Aorta (tissue), 5 donors: ENCODE data around the gene SLC2A4RG. TPM values are rescaled to one million over a fixed set of nuclear protein-coding genes. Genes with fewer than 3 reads are reported as not detected.
A peak's percentile ranks its signal among the peaks of the same experiment; 100 is the strongest.

Source experiments
- ATAC-seq: fragments of 200-7000 bp; cut with Tn5 transposase; one replicate; pipeline ENCODE4 v1.9.1; 2022; ENCODE audit warnings: moderate library complexity; ENCODE audit not compliant: low FRiP score
- DNase-seq, 2 donors: peaks; one replicate each; pipeline ENCODE4 v3.0.0-alpha.2; 2020
- H3K27ac ChIP-seq, 2 donors: one replicate each; pipeline ENCODE4 v1.5.1; 2013; ENCODE audit warnings: low read length in 2 of 2, mild to moderate bottlenecking in 2 of 2, moderate library complexity in 2 of 2, control low read depth in 1 of 2, inconsistent platforms in 1 of 2, low read depth in 1 of 2
- H3K27me3 ChIP-seq, 2 donors: one replicate each; pipeline ENCODE4 v1.6.1; 2013; ENCODE audit warnings: control low read depth in 1 of 2, low read length in 1 of 2, mild to moderate bottlenecking in 1 of 2, moderate library complexity in 1 of 2; ENCODE audit not compliant: insufficient read depth in 2 of 2, control insufficient read depth in 1 of 2
- H3K36me3 ChIP-seq, 2 donors: one replicate each; pipeline ENCODE4 v1.6.1; 2013; ENCODE audit warnings: control low read depth in 1 of 2, low read length in 1 of 2, mild to moderate bottlenecking in 1 of 2; ENCODE audit not compliant: insufficient read depth in 2 of 2, control insufficient read depth in 1 of 2
- H3K4me1 ChIP-seq, 2 donors: one replicate each; pipeline ENCODE4 v1.6.1; 2013; ENCODE audit warnings: low read length in 2 of 2, control low read depth in 1 of 2, mild to moderate bottlenecking in 1 of 2, moderate library complexity in 1 of 2; ENCODE audit not compliant: insufficient read depth in 2 of 2, control insufficient read depth in 1 of 2
- H3K4me3 ChIP-seq, 2 donors: one replicate each; pipeline ENCODE4 v1.5.1; 2013; ENCODE audit warnings: low read length in 2 of 2, control low read depth in 1 of 2, mild to moderate bottlenecking in 1 of 2
- H3K9me3 ChIP-seq: one replicate; pipeline ENCODE4 v1.6.1; 2013; ENCODE audit warnings: mild to moderate bottlenecking, low read length; ENCODE audit not compliant: control insufficient read depth
- WGBS, 2 donors: extraction: QIAGEN DNeasy Blood & Tissue Kit; methylation state at CpG; one replicate each; pipeline ENCODE4 v1.1.7; 2013; 5-methylcytosine and 5-hydroxymethylcytosine counted together
- intact Hi-C, 2 donors: fragments of 100-400 bp; cut with DNase I; formaldehyde crosslinking; loops; one replicate each; pipeline versions ENCODE4 v1.14.2 to v1.15.0; 2022
- polyA plus RNA-seq, 2 donors: library from polyadenylated mRNA; stranded (reverse); fragments of 200-250 nt; gene quantifications; one replicate each; pipeline ENCODE4 v1.2.3, GENCODE V29; 2013
- total RNA-seq, 2 donors: library from RNA; stranded (reverse); fragmentation: NEBNext Ultra II Directional; extraction: Animal tissue kit (Norgen Biotek cat#: 25700); gene quantifications; one replicate each; pipeline ENCODE4 v1.2.1, GENCODE V29; 2021
- donor health status: healthy with polysubstance abuse.
- donor health status: Bipolar disorder and iron deficiency.
- donor health status: DM: no; HTN: no; CAD: no.
- donor health status: DM: no; HTN: no; CAD: no.
- donor health status: DM: yes; HTN: yes; CAD: no.

SLC2A4RG gene
- total and polyA plus RNA-seq, 4 donors, result 24.7 to 86.7 (median 61.2) TPM

DNA sequence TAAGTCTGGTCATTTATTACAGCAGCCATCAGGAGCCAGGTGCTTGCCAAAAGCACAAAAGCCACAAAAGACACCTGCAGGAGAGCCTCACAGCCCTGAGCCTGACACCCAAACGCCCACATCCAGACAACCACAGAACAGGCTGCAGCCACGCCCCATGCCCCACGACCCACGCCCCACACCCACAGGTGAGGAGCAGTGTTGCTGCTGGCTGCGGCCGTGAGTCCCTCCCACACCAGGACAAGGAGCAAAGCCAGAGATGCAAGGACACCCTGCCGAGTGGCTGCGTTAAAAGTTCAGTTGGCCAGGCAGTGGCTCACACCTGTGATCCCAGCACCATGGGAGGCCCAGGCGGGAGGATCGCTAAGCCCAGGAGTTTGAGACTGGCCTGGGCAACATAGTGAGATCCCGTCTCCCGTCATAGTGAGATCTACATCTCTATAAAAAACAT, 43.0 kb downstream of the SLC2A4RG start:
- H3K27me3 ChIP-seq, result no peaks in the 10 kb centered on the region
- no peak overlapping the region for H3K4me3 ChIP-seq
- intact Hi-C loops, result no loop called here
- DNase-seq, result no peak
- H3K36me3 ChIP-seq, result no peaks in the 10 kb centered on the region
- H3K27ac ChIP-seq, result no peak overlapping the region
- no peak for ATAC-seq
- WGBS, 2 donors, result 92 to 93% methylated on average over 12 of the region's 12 CpGs
- no peaks in the 10 kb centered on the region for H3K9me3 ChIP-seq
- H3K4me1 ChIP-seq, result no peaks in the 10 kb centered on the region

DNA sequence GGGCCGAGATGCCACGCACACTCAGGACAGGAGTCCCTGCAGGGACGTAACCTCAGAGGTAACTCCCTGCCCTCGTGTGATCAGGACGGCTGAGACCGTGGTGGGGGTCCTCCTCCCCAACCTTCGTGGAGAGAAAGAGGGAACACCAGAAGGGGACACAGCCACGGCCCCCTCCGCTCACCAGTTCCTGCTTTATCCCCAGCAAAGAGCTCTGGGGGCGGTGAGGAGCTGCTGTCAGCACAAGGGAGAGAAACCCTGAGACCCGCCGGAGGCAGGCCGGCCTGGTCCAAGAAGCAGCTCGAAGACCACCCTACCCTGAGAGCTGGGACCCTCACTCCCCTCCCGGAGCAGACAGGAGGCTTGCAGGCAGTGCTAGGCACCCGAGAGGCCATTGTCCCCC, 44.4 kb downstream of the SLC2A4RG start:
- WGBS, 2 donors, result 88 to 90% methylated on average over 16 of the region's 16 CpGs
- Histone ChIP-seq H3K36me3 (no peaks in the 10 kb centered on the region), H3K27ac (no peak overlapping the region), H3K4me3 (no peak overlapping the region), H3K4me1 (no peaks in the 10 kb centered on the region), H3K27me3 (no peaks in the 10 kb centered on the region), H3K9me3 (no peaks in the 10 kb centered on the region)
- DNase-seq, result peak in 1 of 2 donors; percentile 73
- intact Hi-C loops, result no loop called here
- ATAC-seq, result peak; percentile 24

DNA sequence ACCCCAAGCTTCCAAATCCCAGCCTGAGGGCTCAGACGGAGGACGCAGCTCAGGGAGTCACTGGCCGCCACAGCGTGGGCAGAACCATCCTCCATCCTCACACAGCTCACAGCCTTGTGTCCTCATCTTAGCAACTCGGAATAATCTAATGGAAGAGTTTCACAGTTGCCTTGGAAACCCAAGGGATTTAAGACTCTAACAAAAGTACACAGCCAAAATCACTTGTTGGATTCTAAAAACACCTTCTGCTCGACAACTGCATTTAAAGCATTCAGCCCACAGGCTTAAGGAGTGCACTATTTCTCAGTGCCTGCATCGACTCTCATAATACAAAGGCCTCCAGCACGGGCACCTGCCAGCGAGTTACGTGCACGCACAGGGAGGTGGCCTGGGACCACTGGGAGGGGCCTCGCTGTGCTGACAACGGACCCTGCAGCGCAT, 46.1 kb downstream of the SLC2A4RG start:
- DNase-seq (no peak), ATAC-seq (no peak)
- H3K4me3 ChIP-seq, result no peak overlapping the region
- peaks cover 0 to 5% of the 10 kb centered on the region in 2 donors for H3K36me3 ChIP-seq
- no peaks in the 10 kb centered on the region for H3K27me3 ChIP-seq
- intact Hi-C loops, result loop anchor here (2.0 to 5.0 kb wide), 3 partner anchors 77 to 187 kb away; partner anchors contain the start of genes ABHD16B (in 1 of the 2) and TPD52L2 (in 1 of the 2)
- H3K27ac ChIP-seq, result no peak overlapping the region
- H3K4me1 ChIP-seq, result no peaks in the 10 kb centered on the region
- WGBS, 2 donors, result 71 to 73% methylated on average over 14 of the region's 14 CpGs
- no peaks in the 10 kb centered on the region for H3K9me3 ChIP-seq

DNA sequence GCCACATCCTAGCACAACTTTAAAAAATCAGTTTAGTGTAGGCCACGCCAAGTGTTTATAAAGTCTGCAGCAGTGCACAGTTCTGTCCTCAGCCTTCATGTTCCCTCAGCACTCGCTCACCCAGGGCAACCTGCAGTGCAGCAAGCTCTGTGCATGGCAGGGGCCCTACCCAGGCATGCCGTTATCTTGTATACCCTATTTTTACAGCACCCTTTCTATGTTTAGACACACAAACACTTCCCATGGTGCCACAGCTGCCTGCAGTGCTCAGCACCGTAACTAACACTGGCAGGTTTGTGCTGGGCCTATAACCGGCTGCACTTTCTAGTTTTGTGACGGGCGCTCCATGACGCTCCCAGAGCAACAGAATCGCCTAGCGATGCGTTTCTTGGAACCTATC, 47.7 kb downstream of the SLC2A4RG start:
- peaks cover 0 to 5% of the 10 kb centered on the region in 2 donors for H3K36me3 ChIP-seq
- no peaks in the 10 kb centered on the region for H3K27me3 ChIP-seq
- no peaks in the 10 kb centered on the region for H3K9me3 ChIP-seq
- no peaks in the 10 kb centered on the region for H3K4me1 ChIP-seq
- no peak overlapping the region for H3K27ac ChIP-seq
- WGBS, 2 donors, result 52 to 63% methylated on average over 11 of the region's 11 CpGs
- H3K4me3 ChIP-seq, result no peak overlapping the region
- intact Hi-C loops, result loop anchor here (2.0 to 5.0 kb wide), 3 partner anchors 75 to 185 kb away; partner anchors contain the start of genes ABHD16B (in 1 of the 2) and TPD52L2 (in 1 of the 2)
- ATAC-seq (no peak), DNase-seq (no peak)

DNA sequence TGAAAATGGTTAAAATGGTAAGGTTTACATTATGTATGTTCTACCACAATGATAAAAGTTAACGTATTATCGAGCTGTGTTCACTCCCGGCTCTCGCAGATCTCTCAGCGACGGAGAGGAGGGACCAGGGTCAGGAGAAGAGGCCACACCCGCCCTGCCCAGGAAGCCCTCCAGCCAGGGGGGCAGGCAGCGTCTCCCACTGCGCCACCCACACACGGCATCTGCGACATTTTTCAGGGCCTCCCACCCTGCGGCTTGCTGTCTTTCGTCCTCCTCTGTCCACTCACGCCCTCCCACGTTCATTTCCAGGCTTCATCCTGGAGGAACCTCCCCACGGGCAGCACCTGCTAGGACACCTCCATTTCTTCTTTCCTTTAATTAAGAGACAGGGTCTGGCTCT, 48.2 kb downstream of the SLC2A4RG start:
- no peak for ATAC-seq
- H3K27me3 ChIP-seq, result no peaks in the 10 kb centered on the region
- WGBS, 2 donors, result 81 to 82% methylated on average over 16 of the region's 16 CpGs
- H3K36me3 ChIP-seq, result peaks cover 0 to 5% of the 10 kb centered on the region in 2 donors
- H3K4me3 ChIP-seq, result no peak overlapping the region
- DNase-seq, result no peak
- H3K27ac ChIP-seq, result no peak overlapping the region
- H3K9me3 ChIP-seq, result no peaks in the 10 kb centered on the region
- H3K4me1 ChIP-seq, result no peaks in the 10 kb centered on the region
- intact Hi-C loops, result loop anchor here (2.0 to 5.0 kb wide), 3 partner anchors 75 to 185 kb away; partner anchors contain the start of genes ABHD16B (in 1 of the 2) and TPD52L2 (in 1 of the 2)

DNA sequence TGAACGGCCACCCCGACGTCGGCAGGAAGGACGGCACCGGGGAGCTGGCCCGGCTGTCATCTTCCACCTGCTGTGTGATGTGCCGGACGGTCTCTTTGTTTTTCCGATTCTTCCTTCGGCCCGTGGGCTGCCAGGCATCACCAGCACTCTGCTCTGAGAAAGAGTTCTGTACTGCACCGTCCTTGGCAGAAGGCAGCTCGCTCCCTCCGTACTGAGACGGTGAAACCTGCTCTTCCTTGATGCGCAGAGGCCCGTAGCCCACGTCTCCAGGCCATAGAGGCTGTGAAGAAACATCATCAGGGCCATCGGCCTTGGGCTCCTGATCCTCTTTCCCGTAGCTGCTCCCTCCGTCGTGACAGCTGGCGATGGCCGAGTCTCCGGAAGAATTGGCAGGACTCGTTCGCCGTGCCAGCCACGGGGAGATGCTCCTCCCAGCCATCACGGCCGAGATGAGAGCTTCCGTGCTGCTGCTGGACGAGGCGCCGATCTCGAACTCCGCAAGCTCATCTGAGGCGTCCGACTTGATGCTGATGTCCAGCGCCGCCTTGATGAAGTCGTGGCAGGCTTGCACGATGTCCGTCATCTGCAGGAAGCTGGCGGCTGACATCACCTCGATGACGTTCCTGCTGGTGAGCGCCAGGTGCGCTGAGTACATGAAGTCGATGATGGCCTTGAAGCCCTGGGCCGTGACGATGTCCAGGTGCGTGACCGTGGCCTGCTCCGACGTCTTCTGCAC, 50.4 kb downstream of the SLC2A4RG start:
- intact Hi-C loops, result loop anchor here (5.0 kb wide), 2 partner anchors 72 to 182 kb away; partner anchors contain the start of gene ABHD16B (in 1 of the 2)
- DNase-seq (no peak), ATAC-seq (no peak)
- Histone ChIP-seq H3K4me1 (no peaks in the 10 kb centered on the region), H3K36me3 (peaks cover 0 to 5% of the 10 kb centered on the region in 2 donors), H3K9me3 (no peaks in the 10 kb centered on the region), H3K4me3 (no peak overlapping the region), H3K27ac (no peak overlapping the region), H3K27me3 (no peaks in the 10 kb centered on the region)
- 95 to 96% methylated on average over 57 of the region's 57 CpGs for WGBS, 2 donors

DNA sequence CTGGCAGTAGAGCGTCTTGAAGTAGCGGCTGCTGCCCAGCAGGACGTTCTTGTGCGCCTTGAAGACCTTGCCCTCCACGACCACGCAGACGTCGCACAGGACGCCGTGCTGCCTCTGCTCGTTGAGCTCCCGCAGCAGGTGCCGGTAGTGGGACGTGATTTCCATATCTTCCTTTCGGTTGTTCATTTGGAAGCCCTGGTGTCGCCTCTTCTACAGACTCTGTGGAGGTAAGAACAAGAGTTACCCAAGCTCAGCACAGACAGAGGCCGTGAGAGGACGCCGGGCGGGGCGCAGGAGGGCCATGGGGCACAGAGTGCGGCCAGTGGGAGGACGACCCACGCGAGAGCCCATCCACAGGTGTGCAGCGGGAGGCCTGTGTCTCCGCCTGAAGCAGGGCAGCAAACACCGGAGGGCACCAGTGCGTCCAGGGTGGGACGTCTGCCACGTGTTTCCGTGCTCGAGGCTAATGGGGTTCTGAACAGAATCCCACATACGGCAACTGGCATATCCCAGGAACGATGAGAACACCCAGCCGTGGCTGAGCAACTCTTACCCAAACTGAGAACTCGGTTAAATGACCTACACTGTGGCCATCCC, 51.1 kb downstream of the SLC2A4RG start:
- no peak for DNase-seq
- Histone ChIP-seq H3K27ac (no peak overlapping the region), H3K4me1 (no peaks in the 10 kb centered on the region), H3K36me3 (peaks cover 0 to 5% of the 10 kb centered on the region in 2 donors), H3K27me3 (no peaks in the 10 kb centered on the region), H3K4me3 (no peak overlapping the region), H3K9me3 (no peaks in the 10 kb centered on the region)
- no peak for ATAC-seq
- 93 to 95% methylated on average over 37 of the region's 37 CpGs for WGBS, 2 donors
- intact Hi-C loops, result no loop called here

DNA sequence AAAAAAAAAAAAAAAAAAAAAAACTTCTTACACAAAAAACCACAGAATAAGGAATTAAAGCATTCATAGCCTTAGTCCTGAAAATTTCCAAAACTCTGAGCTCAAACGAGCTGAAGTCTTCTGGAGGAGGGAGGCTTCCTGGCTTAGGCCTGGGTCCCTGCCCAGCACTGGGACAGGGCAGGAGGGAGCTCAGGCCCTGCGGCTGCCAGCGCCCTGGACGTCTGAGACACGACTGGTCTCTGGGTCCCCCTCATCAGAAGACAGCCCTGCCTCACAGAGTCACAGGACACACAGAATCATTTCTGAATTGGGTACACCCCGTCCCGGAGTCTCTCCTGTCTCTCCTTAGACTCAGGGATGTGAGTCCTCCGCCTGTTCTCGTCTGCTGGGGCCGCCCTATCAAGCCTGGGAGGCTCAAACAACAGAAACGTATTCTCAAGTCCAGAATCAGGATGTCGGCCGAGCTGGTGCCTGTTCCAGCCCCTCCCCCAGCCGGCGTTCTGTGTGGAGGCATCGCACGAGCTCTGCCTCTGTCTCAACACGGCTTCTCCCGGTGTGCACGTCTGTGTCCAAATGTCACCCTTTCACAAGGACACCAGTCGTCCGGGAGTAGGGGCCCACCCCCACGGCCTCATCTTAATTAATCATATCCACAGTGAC, 52.1 kb downstream of the SLC2A4RG start:
- WGBS, 2 donors, result 54 to 61% methylated on average over 23 of the region's 23 CpGs
- Histone ChIP-seq H3K9me3 (no peaks in the 10 kb centered on the region), H3K4me1 (no peaks in the 10 kb centered on the region), H3K4me3 (no peak overlapping the region), H3K27me3 (no peaks in the 10 kb centered on the region), H3K27ac (no peak overlapping the region), H3K36me3 (peaks cover 0 to 5% of the 10 kb centered on the region in 2 donors)
- intact Hi-C loops, result no loop called here
- ATAC-seq, result no peak
- DNase-seq, result no peak
